ENCODE results near the gene GUCY1A2.

The GUCY1A2 gene

DNA sequence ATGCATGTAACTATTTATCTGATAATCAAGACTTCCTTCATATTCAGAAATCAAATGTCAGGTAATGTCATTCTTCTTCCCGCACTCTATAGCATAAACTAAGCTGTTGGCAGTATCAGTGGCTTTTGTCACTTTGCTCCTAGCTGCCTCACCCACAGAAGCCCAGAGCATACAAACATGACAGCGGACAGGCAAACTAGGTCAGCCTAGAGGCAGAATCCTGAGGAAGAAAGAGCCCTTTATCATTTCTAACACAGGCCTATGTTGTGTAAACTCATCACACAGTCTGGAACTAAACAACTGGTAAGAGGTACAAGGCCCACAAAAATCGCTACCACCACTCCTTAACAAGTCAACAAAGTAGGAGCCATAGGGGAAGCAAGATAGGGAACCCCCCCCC lies 21.0 kb downstream of the GUCY1A2 start:
- DNase-seq: no peak

DNA sequence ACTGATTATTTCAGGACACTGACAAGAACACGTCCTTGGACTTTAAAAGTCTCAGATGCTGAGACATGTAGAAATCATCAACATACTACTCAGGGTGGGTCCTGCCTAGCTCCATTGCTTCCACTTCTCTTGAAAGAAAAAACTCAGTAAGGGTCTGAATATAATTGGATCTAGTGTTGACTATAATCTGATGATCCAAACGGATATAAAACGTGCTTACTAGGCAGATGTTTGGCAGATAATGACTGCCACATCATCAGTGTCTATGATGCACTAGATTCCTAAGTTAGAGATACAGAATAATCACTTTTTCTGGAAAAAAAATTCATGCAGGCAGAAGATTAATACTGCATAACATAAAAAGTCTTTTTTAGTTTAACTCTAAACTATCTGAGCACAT lies 21.6 kb downstream of the GUCY1A2 start:
- no peak for DNase-seq

DNA sequence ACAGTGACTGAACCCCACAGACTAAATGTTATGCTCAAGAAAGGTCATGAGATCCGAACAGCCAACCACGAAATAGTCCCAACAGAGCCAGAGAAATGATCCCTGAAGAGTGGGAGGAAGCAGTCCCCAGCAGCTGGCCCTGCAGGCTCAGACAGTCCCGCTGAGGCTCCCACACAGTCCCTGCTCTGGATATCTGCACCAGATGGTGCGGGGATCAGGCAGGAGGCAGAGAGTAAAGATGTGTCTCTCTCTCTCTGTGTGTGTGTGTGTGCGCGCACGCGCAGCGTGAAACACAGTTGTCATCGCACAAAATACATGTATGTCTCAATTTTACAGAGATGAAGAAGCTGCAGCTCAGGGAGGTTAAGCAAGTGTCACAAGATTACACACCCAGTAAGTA lies 27.9 kb downstream of the GUCY1A2 start:
- DNase-seq: peak; percentile 72

DNA sequence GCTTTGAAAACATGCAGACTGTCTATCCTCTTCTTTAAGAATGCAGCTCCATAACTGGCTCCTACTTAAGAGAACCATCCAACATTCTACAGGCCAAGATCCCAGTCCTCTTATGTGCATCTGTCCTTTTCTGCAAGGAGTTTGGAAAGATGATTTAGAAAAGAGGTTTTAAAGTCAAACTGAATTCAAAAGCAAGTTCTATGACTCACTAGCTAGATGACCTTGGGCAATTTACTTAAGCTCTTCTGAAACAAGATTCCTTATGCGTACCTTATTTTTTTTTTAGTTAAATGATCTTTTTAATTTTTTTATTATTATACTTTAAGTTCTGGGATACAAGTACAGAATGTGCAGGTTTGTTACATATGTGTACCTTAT lies 29.2 kb downstream of the GUCY1A2 start:
- DNase-seq: no peak

DNA sequence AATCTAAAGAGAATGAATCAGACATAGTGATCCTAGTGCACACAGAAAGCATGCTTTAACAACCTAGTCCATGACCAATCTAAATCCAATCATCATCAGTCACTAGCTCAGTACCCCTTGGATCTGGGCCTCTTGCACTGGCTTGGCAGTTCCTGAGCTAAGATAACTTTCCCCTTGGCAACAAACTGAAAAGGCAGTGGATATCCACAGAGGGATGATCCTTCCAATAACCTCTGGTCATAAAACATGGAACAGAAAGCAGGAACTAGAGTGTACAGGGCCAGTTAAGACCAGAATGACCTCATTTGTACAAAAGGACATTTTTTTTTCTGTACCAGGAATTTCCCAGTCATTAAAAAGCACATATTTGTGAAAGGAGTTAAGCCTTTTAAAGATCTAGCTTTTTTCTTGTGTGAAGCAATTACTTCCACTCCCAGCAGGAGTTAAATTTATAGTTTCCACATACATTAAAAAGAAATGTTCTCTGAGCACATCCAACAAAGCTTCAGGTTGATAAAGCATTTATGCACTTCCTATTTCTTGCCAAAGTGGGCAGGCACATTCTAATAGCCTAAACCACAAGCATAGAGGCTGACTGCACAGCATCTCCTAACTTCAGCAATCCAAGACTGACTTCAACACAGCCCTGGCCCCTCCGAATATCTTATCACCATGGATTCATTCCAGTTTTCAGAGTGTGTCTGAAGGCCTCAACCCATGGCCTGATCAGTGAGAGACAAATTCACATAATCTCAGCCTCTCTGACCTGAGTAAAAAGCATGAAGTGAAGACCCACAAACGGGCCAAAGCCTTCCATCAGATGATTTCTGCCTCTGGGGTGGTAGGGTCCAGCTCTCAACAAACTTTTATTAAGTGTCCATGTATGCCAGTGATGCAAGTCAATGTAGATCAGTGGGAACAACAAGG lies 29.9 kb downstream of the GUCY1A2 start:
- DNase-seq: no peak

DNA sequence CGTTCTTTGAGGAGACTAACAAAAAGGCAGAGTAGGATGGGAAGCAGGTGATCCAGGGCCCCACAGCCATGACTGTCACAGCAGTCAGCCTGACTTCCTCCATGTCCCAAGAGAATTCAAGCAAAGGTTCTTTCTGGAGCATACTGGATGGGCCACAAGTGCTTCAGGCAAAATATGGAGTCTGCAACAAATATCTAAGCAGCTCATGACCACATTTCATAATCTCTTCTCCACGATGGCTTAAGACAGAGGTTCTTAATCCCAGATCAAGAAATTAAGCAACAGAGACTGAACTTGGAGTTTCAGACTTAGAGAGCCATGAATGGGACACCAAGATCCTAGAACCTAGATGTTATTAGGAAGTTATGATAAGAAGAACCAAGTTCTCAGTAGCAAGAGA lies 31.6 kb downstream of the GUCY1A2 start:
- DNase-seq: no peak

DNA sequence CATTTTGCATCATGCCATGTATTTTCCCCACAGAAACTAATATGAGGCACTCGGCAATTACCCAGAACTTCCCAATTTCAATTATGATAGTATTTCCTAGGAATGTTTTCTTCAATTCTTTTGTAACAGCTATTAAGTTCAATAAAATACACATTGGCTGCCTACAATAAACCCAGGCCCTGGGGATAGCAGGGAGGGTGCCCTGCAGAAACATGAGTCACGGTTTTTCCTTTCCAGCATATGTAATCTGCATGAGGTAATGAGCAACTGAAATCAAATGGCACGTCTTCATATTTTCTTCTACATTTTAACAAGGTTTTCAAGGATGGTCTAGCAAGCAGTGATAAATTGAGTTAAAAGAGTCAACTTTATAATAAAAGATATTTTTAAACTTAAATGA lies 32.0 kb downstream of the GUCY1A2 start:
- DNase-seq: no peak

DNA sequence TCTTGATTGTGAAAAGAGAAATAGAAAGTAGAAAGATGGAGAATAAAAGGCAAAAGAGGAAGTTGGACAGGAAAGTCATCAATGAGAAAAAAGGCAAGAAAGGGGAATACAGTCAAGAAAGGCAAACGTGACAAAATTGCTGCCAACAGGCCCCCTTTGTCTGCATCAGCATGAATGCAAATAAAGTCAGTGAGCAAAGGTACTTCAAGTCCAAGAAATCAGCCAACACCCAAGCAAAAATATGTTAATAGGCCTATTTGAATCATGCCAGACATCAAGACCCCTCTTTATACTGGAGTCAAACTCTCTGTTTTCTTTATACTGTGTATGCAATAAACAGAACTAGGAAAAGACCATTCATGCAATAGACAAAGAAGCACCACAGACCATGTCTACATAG lies 34.3 kb downstream of the GUCY1A2 start:
- DNase-seq: no peak

DNA sequence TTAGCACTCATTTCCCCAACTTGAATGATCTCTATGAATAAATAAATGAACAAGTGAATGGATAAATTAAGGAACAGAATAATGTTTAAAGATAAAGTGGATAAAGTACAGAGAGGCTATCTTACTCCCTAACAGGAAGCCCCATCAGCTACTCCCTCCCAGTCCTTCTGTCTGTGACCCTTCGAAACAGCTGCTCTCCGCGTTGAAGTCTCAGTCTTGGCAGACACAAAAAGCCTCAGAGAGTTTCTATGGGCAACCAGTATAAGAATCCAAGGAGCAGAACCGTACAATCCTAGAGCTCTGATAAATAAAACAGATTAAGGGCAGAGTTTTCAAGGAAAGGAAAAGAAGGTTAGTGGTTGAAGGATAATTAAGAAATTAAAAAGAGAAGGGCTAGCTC lies 35.0 kb downstream of the GUCY1A2 start:
- no peak for DNase-seq

DNA sequence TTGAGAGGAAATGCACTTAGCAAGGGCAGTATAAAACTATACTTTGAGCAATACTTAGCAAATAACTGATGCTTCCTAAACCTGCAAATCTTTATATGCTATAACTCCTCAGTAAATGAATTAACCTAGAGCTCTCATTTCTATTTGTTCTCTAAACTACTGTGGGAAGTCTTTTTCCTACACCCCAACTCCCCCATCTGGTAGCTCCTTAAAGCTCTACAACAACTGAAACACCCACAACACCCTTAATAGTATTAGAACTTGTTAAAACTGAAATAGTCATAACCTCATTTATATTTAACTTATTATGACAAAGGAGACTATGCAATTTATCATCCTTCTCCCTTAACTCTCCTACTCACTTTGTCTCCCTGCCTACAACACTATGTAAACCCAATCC lies 43.4 kb downstream of the GUCY1A2 start:
- no peak for DNase-seq

DNA sequence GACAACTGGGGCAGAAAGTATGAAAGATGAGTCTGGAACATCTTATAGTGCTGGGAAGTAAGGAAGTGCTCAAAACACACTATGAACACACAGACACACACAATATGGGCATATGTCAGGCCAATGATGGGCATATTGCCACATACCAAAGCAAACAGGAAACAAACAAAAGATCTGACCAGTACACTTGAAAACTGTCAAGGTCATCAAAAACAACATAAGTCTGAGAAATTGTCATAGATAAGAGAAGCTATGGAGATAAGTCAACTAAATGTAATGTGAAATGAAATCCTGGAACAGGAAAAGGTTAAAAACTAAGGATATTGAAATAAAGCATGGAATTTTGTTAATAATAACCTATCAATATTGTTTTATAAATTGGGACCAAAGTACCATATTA lies 46.4 kb downstream of the GUCY1A2 start:
- DNase-seq: no peak

DNA sequence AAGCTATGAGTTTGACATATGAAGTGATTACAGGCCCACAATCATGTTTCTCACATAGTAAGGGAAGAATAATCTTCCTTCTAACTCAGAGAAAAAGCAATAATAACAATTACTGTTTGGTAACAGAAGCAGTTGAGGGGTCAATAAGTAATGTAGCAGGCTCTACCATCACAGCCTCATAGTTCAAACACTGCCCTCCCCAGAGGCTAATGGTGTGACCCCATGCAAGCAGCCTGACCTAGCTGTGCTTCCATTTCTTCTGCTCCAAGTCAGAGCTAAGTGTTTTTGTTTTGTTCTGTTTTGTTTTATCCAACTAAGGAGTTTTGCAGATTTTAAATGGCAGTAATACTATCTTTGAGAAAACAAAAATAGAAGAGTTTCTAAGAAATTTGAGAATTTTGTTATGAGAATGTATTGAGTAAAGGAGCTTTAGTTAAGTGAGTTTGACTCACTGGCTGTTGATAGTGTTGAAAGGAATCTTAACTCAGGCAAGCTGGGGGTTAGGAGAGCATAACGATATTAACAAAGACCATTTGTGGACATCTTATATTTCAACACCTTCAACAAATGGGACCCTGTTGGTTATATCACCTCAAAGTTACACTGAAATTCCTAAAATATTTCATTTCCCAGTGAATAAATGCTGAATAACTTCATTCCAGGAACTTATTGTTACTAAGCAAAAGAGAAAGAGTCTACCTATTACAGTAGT lies 48.5 kb downstream of the GUCY1A2 start:
- no peak for DNase-seq

DNA sequence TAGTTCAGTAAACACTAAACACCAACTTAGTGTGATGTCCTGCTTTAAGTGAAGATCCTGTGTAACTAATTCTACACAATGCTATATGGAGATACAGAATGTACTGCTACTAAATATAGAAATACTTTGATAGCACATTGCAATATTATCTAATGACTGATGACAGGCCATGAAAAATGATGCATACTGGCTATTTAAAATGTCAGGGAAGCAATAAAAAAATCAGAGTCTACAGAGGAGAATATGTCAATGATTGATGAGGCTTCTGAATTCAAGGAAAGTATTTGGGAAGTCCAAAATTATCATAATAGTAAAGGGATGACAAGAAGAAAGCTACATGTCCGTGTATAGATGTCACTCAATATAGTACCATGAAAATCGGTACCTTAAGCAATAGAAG lies 55.3 kb downstream of the GUCY1A2 start:
- no peak for DNase-seq

DNA sequence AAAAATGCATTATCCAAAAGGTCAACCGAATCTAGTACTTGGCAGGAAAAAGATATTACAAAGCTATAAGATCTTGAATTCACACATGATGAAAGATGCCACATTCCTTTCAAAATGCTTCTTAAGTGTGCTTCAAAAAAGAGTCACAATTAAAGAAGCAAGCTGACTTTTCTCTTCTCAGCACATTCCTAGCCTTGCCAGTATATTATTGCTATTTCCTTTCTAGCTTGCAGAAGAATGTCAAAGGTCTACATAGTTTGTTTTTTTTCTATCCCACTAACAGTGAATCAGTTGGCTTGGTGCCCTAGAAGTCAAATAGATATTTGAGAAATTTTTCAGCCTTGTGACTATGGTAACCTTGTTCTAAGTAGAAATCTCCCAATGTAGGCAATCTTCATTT lies 56.8 kb downstream of the GUCY1A2 start:
- DNase-seq: no peak

DNA sequence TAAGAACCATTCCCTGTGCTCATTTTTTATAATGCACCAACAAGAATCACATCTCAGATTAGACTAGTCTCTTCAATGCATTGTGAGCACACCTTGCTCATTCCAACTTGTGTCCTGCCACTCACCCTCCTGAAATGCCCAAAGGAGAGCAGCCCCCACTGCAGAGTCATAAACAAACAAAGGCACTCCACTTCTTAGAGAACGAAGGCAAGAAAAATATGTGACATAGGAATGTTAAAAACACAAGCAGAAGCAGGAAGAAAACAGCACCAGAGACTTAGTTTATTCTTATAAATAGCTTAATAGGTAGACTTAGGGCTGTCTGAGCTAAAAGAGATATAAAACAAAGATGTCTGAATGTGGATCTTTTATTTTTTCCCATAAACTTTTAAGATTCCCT lies 57.2 kb downstream of the GUCY1A2 start:
- no peak for DNase-seq

DNA sequence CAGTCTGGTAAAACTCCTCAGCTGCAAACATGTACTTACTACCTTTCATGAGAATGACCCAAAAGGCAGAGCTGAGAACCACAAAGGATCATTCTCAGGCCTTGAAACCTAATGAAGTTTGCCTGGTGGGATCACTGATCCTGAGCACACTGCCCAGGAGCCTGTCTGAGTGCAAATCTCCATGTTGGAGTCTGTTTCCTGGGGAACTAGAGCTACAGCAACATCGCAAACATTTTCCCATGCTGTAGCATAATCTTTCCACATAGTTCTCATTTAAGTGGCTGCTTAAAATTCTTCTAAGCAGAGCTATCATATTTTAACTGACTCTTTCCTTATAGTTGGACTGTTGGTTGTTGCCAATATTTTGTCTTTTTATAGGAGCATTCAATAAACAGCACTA lies 58.5 kb downstream of the GUCY1A2 start:
- no peak for DNase-seq

DNA sequence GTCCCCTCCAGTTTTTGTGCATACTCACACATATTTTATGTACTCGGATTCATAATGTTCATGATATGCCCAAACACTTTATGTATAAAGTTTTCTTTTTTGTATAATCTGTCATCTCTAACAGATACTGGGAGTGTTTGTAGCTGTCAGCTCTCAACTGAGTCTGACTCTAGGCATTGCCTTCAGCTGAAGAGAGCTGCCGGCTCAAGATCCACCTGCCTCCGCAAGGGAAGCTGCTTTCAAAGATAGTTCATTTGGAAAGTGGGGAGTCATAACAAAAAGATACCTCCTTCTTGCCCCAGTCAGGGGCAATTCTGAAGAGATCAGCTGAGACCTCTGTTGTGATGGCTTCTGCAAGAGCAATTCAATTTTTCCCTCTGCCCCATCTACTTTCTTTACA lies 58.9 kb downstream of the GUCY1A2 start:
- DNase-seq: no peak

DNA sequence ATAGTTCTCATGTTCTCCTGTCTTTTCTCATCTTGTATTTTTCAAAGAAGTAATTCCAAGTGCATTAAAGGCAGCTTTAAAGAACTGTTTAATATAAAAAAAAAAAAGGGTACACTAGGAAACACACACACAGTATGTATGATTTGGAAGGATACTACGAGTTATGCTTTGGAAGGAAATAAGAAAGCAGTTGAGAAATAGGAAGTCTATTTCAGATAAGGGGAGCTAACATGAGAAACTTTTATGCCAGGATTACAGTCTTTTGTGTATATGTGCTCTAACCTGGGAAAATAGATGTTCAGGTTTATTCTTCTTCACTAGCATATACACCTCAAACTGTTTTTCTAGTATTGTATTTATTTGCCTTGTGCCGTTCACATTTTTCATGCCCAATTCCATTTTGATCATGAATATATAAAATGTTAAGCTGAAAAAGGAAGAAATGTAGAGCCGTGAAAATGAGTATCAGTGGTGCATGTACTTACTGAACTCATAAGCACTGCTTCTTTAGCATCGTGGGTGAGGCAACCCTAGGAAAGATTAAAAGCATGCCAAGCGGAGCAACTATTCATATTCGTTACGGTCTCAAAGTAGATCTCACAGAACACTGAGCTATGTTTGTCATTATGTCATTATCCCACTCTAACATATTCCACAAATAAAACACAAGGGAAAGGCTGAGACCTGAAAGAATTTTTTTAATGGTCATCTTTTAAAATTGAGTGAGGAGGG lies 59.6 kb downstream of the GUCY1A2 start:
- DNase-seq: no peak

DNA sequence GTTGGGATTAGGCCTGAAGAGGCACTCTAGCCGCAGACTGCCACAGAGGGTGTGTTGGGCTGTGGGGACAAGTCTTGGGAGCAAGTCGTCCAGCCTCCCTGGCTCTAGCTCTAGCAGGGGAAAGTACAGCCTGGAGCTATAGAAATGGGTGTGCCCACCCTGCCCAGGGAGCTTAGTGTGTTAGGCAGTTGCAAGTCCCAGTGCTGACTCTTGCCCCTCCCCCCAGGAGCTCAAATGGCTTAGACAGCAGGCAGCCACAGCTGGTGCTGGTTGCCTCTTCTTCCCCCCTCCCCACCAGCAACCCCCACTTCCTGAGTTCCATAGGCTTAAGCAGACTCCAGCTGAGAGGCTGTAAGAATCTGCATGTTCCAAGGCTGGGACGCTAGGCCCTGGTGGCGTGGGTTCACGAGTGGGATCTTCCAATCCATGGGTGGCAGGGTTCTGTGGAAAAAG lies 61.2 kb downstream of the GUCY1A2 start:
- peak; percentile 20 for DNase-seq

DNA sequence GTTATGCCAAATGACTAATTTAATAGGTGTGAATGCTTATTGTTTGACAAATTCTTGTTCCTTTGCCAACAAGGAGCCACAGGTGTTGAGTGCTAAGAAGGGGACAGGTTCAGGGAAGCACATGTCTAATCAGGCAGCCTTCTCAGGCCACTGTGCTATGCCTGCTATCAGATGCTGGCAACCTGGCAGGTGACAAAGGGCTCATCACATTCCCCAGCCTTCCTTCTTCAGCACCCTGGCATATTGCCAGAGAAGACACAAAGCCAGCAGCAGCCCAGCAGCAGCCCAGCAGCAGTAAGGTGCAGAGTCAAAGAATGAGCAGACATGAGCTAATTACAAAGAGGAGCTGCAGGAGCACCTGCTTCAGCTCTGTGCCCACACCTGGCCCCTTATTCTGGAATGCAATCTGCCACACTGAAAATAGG lies 68.2 kb downstream of the GUCY1A2 start:
- peak; percentile 85 for DNase-seq

DNA sequence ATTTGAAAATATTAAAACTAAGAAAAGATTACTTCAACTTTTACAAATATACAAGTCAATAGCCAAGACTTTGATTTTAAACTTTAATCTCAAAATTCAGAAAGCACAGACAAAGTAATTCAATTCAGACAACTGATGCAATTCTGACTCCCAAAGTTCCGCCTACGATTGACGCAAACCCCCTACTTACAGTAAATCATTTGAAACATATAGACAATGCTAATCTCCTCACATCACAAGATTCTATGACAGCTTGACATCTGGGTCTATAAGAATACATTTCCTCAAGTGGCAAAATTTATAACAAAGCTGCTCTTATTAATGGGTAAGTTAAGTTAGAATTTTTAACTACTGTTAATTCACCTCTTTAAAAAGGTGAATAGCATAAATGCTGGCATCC lies 75.2 kb downstream of the GUCY1A2 start:
- DNase-seq: no peak

DNA sequence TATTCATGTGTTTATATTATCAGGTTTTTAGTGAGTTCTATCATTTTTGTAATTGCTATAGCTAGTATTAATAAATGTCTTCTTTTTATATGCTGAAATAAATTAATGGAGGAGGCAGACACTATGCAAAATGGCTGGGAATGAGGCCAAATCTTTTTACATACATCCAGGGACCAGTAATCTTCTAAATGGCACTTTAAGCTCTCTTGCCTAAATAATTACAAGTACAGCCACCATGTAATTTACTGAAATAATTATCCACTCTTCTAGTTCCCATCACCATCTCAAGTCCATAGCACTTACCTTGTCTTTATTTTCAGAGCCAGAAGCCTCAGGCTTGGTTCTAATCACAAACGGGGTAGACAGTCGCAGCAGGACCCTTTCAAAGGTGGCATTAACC lies 79.1 kb downstream of the GUCY1A2 start:
- no peak for DNase-seq

DNA sequence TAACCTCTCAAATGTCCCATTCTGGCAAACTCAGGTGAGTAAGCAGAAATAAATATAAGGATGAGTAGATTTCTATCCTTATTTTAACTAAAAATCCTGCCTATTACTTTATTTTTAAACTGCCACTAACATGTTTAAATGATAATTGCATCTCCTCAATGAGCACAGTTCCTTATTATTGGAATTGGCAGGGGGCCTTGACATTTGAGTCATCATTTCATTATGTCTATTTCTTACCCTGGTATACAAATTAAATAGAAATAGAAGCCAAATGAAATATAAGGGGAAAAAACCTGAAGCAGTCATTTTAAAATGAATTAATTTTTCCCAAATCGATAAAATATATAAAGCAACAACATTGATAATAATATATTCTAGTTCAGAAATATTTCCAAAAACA lies 81.2 kb downstream of the GUCY1A2 start:
- DNase-seq: no peak

DNA sequence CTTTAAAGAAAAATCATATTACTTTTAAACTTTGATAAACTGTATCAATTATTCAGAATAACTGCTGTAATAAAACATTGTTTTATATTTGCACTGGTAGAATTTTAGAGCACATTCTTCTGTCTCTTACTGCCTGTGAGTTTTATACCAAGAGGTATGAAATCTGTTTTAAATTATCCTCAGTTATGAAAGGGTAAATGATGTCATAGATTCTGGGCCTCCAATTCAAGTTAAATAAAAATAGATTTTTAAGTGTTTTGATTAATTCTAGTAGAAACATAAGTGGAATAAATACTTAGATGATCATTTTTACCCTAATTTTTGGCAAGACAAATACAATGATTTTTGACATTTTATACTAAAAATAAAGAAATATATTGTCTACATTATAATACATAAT lies 93.0 kb downstream of the GUCY1A2 start:
- DNase-seq: no peak
